Activated CD4-positive, alpha-beta T cell treated with anti-CD3 and anti-CD28 coated beads for 4 hours (primary cell): ENCODE results near the gene CCDC148.
"Not testable (repeated sequence)": the region's sequence is repeated elsewhere in the genome, so short reads cannot be mapped to it uniquely, and the experiment has no call there.

Source experiments
- DNase-seq, 2 donors: peaks; one replicate each; pipeline ENCODE4 v3.0.0-alpha.2; 2020

The CCDC148 gene

GRCh38 chr2:158273791-158274190 is 182.8 kb downstream of the CCDC148 start:
- DNase-seq: no peak

- DNase-seq: no peak
These were observed 186.0 kb downstream of the CCDC148 start for GRCh38 chr2:158270536-158270935.

- no peak for DNase-seq
These were observed 187.4 kb downstream of the CCDC148 start for GRCh38 chr2:158269143-158269542.

- no peak for DNase-seq
These were observed 190.4 kb downstream of the CCDC148 start for GRCh38 chr2:158266111-158266510.

GRCh38 chr2:158255257-158255656 is 201.3 kb downstream of the CCDC148 start:
- no peak for DNase-seq

- DNase-seq: no peak
These were observed 203.4 kb downstream of the CCDC148 start for GRCh38 chr2:158253170-158253569.

GRCh38 chr2:158251356-158251755 is 205.2 kb downstream of the CCDC148 start:
- DNase-seq: no peak

GRCh38 chr2:158243392-158243791 is 213.2 kb downstream of the CCDC148 start:
- DNase-seq: no peak

- DNase-seq: no peak
These were observed 214.3 kb downstream of the CCDC148 start for GRCh38 chr2:158242280-158242679.

- no peak for DNase-seq
These were observed 215.6 kb downstream of the CCDC148 start for GRCh38 chr2:158240975-158241374.

GRCh38 chr2:158239271-158239670 is 217.3 kb downstream of the CCDC148 start:
- DNase-seq: no peak

GRCh38 chr2:158234497-158234896 is 222.1 kb downstream of the CCDC148 start:
- DNase-seq: no peak

GRCh38 chr2:158232476-158232875 is 224.1 kb downstream of the CCDC148 start:
- no peak for DNase-seq

- DNase-seq: no peak
These were observed 227.5 kb downstream of the CCDC148 start for GRCh38 chr2:158228943-158229508.

GRCh38 chr2:158223066-158223465 is 233.5 kb downstream of the CCDC148 start:
- DNase-seq: not testable (repeated sequence)

- DNase-seq: no peak
These were observed 235.2 kb downstream of the CCDC148 start for GRCh38 chr2:158221063-158222020.

- DNase-seq: no peak
These were observed 239.0 kb downstream of the CCDC148 start for GRCh38 chr2:158217593-158217992.

GRCh38 chr2:158214431-158214830 is 242.1 kb downstream of the CCDC148 start:
- no peak for DNase-seq

GRCh38 chr2:158213773-158214172 is 242.8 kb downstream of the CCDC148 start:
- no peak for DNase-seq

GRCh38 chr2:158212301-158212700 is 244.3 kb downstream of the CCDC148 start:
- no peak for DNase-seq

GRCh38 chr2:158211502-158211901 is 245.1 kb downstream of the CCDC148 start:
- no peak for DNase-seq

GRCh38 chr2:158207354-158207753 is 249.2 kb downstream of the CCDC148 start:
- no peak for DNase-seq

GRCh38 chr2:158205215-158205614 is 251.3 kb downstream of the CCDC148 start:
- DNase-seq: no peak

- DNase-seq: no peak
These were observed 251.8 kb downstream of the CCDC148 start for GRCh38 chr2:158204741-158205165.
